H9 (cell line): ENCODE measurements around the gene EFNB1. TPM values are rescaled to one million over a fixed set of nuclear protein-coding genes. Genes with fewer than 3 reads are reported as not detected.
A peak's percentile ranks its signal among the peaks of the same experiment; 100 is the strongest.

Experiments
- DNase-seq: peaks from one replicate; pipeline ENCODE4 v3.0.0-alpha.2; 2017
- H2AFZ ChIP-seq: one replicate; pipeline ENCODE4 v1.6.1; 2013; ENCODE audit warnings: mild to moderate bottlenecking, low read length, control low read depth, moderate library complexity
- H2AK5ac ChIP-seq: 2 replicates; pipeline ENCODE4 v1.6.1; 2013; ENCODE audit warnings: low read length, control low read depth, mixed read lengths; ENCODE audit not compliant: insufficient read length
- H2BK120ac ChIP-seq: one replicate; pipeline ENCODE4 v1.6.1; 2013; ENCODE audit warnings: low read depth, mild to moderate bottlenecking, low read length, control low read depth, inconsistent platforms; ENCODE audit not compliant: poor library complexity, severe bottlenecking
- H2BK12ac ChIP-seq: 2 replicates; pipeline ENCODE4 v1.6.1; 2013; ENCODE audit warnings: low read length, control low read depth, mixed read lengths, low read depth; ENCODE audit not compliant: insufficient read length
- H2BK15ac ChIP-seq: 2 replicates; pipeline ENCODE4 v1.6.1; 2013; ENCODE audit warnings: low read depth, low read length, control low read depth
- H2BK20ac ChIP-seq: one replicate; pipeline ENCODE4 v1.6.1; 2013; ENCODE audit warnings: low read depth, mild to moderate bottlenecking, low read length, control low read depth, inconsistent platforms; ENCODE audit not compliant: poor library complexity, severe bottlenecking
- H2BK5ac ChIP-seq: 2 replicates; pipeline ENCODE4 v1.6.1; 2013; ENCODE audit warnings: low read length, control low read depth, mixed read lengths; ENCODE audit not compliant: insufficient read length
- H3K14ac ChIP-seq: 2 replicates; pipeline ENCODE4 v1.6.1; 2013; ENCODE audit warnings: low read length, control low read depth; ENCODE audit not compliant: insufficient read depth
- H3K18ac ChIP-seq: 2 replicates; pipeline ENCODE4 v1.6.1; 2013; ENCODE audit warnings: low read depth, mild to moderate bottlenecking, mixed read lengths, low read length, control low read depth; ENCODE audit not compliant: insufficient read length
- H3K23ac ChIP-seq: 2 replicates; pipeline ENCODE4 v1.6.1; 2013; ENCODE audit warnings: low read length, control low read depth, mixed read lengths, low read depth; ENCODE audit not compliant: insufficient read length
- H3K23me2 ChIP-seq: 2 replicates; pipeline ENCODE4 v1.6.1; 2013; ENCODE audit warnings: low read depth, mild to moderate bottlenecking, mixed read lengths, low read length, control low read depth; ENCODE audit not compliant: insufficient read length, poor library complexity, severe bottlenecking
- H3K27ac ChIP-seq: 2 replicates; pipeline ENCODE4 v1.5.1; 2013; ENCODE audit warnings: low read length, control low read depth, mixed read lengths, low read depth; ENCODE audit not compliant: insufficient read length
- H3K27me3 ChIP-seq: 2 replicates; pipeline ENCODE4 v1.6.1; 2013; ENCODE audit warnings: low read length, control low read depth, inconsistent platforms; ENCODE audit not compliant: insufficient read depth
- H3K4ac ChIP-seq: 2 replicates; pipeline ENCODE4 v1.6.1; 2013; ENCODE audit warnings: low read depth, mild to moderate bottlenecking, control low read depth, inconsistent platforms, low read length, moderate library complexity
- H3K4me1 ChIP-seq: 2 replicates; pipeline ENCODE4 v1.6.1; 2013; ENCODE audit warnings: low read length, control low read depth, inconsistent platforms; ENCODE audit not compliant: insufficient read depth
- H3K4me2 ChIP-seq: 2 replicates; pipeline ENCODE4 v1.6.1; 2013; ENCODE audit warnings: low read length, control low read depth, mixed read lengths; ENCODE audit not compliant: insufficient read length, insufficient read depth
- H3K56ac ChIP-seq: 2 replicates; pipeline ENCODE4 v1.6.1; 2013; ENCODE audit warnings: low read depth, mild to moderate bottlenecking, mixed read lengths, low read length, control low read depth; ENCODE audit not compliant: insufficient read length
- H3K79me1 ChIP-seq: 2 replicates; pipeline ENCODE4 v1.6.1; 2013; ENCODE audit warnings: low read depth, mild to moderate bottlenecking, moderate library complexity, low read length, control low read depth, inconsistent platforms; ENCODE audit not compliant: insufficient read depth, poor library complexity, severe bottlenecking
- H3K79me2 ChIP-seq: 2 replicates; pipeline ENCODE4 v1.6.1; 2013; ENCODE audit warnings: low read length, control low read depth, inconsistent platforms; ENCODE audit not compliant: insufficient read depth
- H3K9ac ChIP-seq: 2 replicates; pipeline ENCODE4 v1.6.1; 2013; ENCODE audit warnings: low read length, control low read depth, mixed read lengths; ENCODE audit not compliant: insufficient read length; ENCODE audit errors: extremely low read depth
- H3K9me3 ChIP-seq: one replicate; pipeline ENCODE4 v1.6.1; 2013; ENCODE audit warnings: low read depth, low read length, inconsistent platforms; ENCODE audit not compliant: control insufficient read depth
- H3T11ph ChIP-seq: one replicate; pipeline ENCODE4 v1.6.1; 2013; ENCODE audit warnings: mild to moderate bottlenecking, low read length, control low read depth, inconsistent platforms
- H4K20me1 ChIP-seq: one replicate; pipeline ENCODE4 v1.6.1; 2013; ENCODE audit not compliant: control insufficient read depth, insufficient read length, insufficient read depth
- H4K5ac ChIP-seq: 2 replicates; pipeline ENCODE4 v1.6.1; 2013; ENCODE audit warnings: low read depth, mild to moderate bottlenecking, mixed read lengths, low read length, control low read depth; ENCODE audit not compliant: insufficient read length
- H4K8ac ChIP-seq: replicated peaks from 2 replicates; pipeline ENCODE4 v1.6.1; 2013; ENCODE audit warnings: low read length, control low read depth, mixed read lengths, low read depth; ENCODE audit not compliant: insufficient read length
- H4K91ac ChIP-seq: 2 replicates; pipeline ENCODE4 v1.6.1; 2013; ENCODE audit warnings: low read depth, mild to moderate bottlenecking, moderate library complexity, mixed read lengths, low read length, control low read depth; ENCODE audit not compliant: insufficient read length
- H3K27ac Mint-ChIP-seq, 3 experiments: 2 replicates in 2 of 3; 3 replicates in 1 of 3; pipeline ENCODE4 v1.8.0; 2020 to 2021; ENCODE audit warnings: mixed read lengths in 3 of 3, mild to moderate bottlenecking in 1 of 3, moderate library complexity in 1 of 3
- H3K27me3 Mint-ChIP-seq: 2 replicates; pipeline ENCODE4 v1.8.0; 2021; ENCODE audit warnings: low read depth, mild to moderate bottlenecking, moderate library complexity, mixed read lengths
- H3K36me3 Mint-ChIP-seq, 3 experiments: 2 replicates in 2 of 3; 3 replicates in 1 of 3; pipeline ENCODE4 v1.8.0; 2020 to 2021; ENCODE audit warnings: low read depth in 3 of 3, mixed read lengths in 3 of 3; ENCODE audit not compliant: insufficient read depth in 1 of 3
- H3K4me1 Mint-ChIP-seq, 2 experiments: 2 replicates each; pipeline ENCODE4 v1.8.0; 2020; ENCODE audit warnings: mixed read lengths in 2 of 2
- H3K4me3 Mint-ChIP-seq, 2 experiments: 2 replicates in 1 of 2; 3 replicates in 1 of 2; pipeline ENCODE4 v1.8.0; 2020 to 2021; ENCODE audit warnings: mild to moderate bottlenecking in 2 of 2, mixed read lengths in 2 of 2, moderate library complexity in 1 of 2
- H3K9me3 Mint-ChIP-seq, 2 experiments: 2 replicates in 1 of 2; 3 replicates in 1 of 2; pipeline ENCODE4 v1.8.0; 2020; ENCODE audit warnings: mild to moderate bottlenecking in 2 of 2, mixed read lengths in 2 of 2, moderate library complexity in 1 of 2
- CTCF ChIP-seq: fragments of 200-600 bp; sonication (generic); conservative IDR thresholded peaks from 3 replicates; pipeline ENCODE4 v1.8.0; 2021; ENCODE audit warnings: antibody characterized with exemption, mild to moderate bottlenecking
- whole genome bisulfite sequencing: extraction: QIAGEN DNeasy Blood & Tissue Kit; methylation state at CpG from one replicate; pipeline ENCODE4 v1.1.7; 2013; ENCODE audit warnings: missing lambda C conversion rate, low lambda C conversion rate, mixed read lengths; ENCODE audit not compliant: insufficient read length; ENCODE audit errors: extremely low coverage; 5-methylcytosine and 5-hydroxymethylcytosine counted together
- total RNA-seq: library from RNA; stranded (reverse); gene quantifications from 2 replicates; pipeline ENCODE4 v1.2.1, GENCODE V29; 2021

Gene EFNB1
- total RNA-seq, 1 experiment from 2014 or later = 3.1 TPM

- Histone ChIP-seq H3K9me3 (peaks cover 4% of the 10 kb centered on the region), H3K4me1 (peaks cover 7% of the 10 kb centered on the region), H3T11ph (no peak overlapping the region), H3K27me3 (peaks cover 4% of the 10 kb centered on the region; the same call in 1 of the 2 replicates), H3K79me1 (no peaks in the 10 kb centered on the region), H3K4ac (no peak overlapping the region), H2AK5ac (no peak overlapping the region), H3K56ac (no peak overlapping the region), H2AFZ (no peak overlapping the region), H4K5ac (no peak overlapping the region), H4K8ac (no peak overlapping the region), H2BK15ac (no peak overlapping the region), H2BK20ac (no peak overlapping the region), H2BK12ac (no peak overlapping the region), H4K91ac (no peak overlapping the region), H2BK5ac (no peak overlapping the region), H3K9ac (no peak overlapping the region), H3K27ac (no peak overlapping the region), H3K23ac (no peak overlapping the region), H3K14ac (no peak overlapping the region), H2BK120ac (no peak overlapping the region), H3K18ac (no peak overlapping the region), H3K79me2 (no peaks in the 10 kb centered on the region), H4K20me1 (no peaks in the 10 kb centered on the region), H3K4me2 (no peak overlapping the region), H3K23me2 (no peaks in the 10 kb centered on the region)
- peaks cover 65 to 71% of the 10 kb centered on the region in 2 experiments for H3K9me3 Mint-ChIP-seq
- WGBS = no CpG with 5 or more reads among the region's 4 CpGs
- H3K36me3 Mint-ChIP-seq = peaks cover 0 to 4% (median 0%) of the 10 kb centered on the region in 3 experiments; a peak in 3 of 7 replicates
- TF ChIP-seq CTCF = no peak
- peaks cover 25 to 39% of the 10 kb centered on the region in 2 experiments for H3K4me1 Mint-ChIP-seq
- no peak overlapping the region for H3K27ac Mint-ChIP-seq
- H3K4me3 Mint-ChIP-seq = no peak overlapping the region; a peak in 1 of 5 replicates
- peaks cover 33% of the 10 kb centered on the region for H3K27me3 Mint-ChIP-seq
- peak; percentile 36 for DNase-seq
Measured at GRCh38 chrX:68853665-68854251, 24.9 kb downstream of the EFNB1 start.
